Prostate gland (tissue), 2 donors: Measurements from ENCODE around the gene SHISA6.

Source experiments
- POLR2AphosphoS5 ChIP-seq: sonication (generic); formaldehyde crosslinking; IDR thresholded peaks from one replicate; pipeline ENCODE4 v1.6.1; 2017; ENCODE audit warnings: antibody characterized with exemption
- TF ChIP-seq, protein P1 (sequence below), 4 experiments: fragments of 200-600 bp in 2 of 4; fragments of 450-650 bp in 2 of 4; sonication (generic) in 2 of 4; IDR thresholded peaks; 1 replicate in 3 of 4; 2 replicates in 1 of 4; pipeline ENCODE4 v1.5.1; 2016 to 2019; ENCODE audit warnings: antibody characterized with exemption in 4 of 4, mild to moderate bottlenecking in 2 of 4, moderate library complexity in 2 of 4

DNA sequence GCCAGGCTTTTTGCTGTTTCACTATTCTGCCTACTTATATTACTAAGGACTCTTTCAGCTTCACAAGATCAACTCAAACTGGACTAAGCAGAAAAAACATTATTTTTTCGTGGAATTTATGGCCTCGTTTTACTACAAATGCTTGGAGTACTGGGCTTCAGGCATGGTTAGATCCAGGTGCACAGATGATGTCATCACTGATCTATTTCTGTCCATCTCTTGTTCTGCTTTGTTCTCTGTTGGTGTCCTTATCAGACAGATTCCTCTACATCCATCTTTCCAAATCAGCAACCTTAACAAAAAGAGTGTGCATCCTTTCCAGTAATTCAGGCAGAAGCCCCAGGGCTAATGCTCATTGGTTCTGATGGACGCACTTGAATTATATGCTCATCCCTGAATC lies 247.4 kb downstream of the SHISA6 start:
- TF ChIP-seq, protein P1, sequence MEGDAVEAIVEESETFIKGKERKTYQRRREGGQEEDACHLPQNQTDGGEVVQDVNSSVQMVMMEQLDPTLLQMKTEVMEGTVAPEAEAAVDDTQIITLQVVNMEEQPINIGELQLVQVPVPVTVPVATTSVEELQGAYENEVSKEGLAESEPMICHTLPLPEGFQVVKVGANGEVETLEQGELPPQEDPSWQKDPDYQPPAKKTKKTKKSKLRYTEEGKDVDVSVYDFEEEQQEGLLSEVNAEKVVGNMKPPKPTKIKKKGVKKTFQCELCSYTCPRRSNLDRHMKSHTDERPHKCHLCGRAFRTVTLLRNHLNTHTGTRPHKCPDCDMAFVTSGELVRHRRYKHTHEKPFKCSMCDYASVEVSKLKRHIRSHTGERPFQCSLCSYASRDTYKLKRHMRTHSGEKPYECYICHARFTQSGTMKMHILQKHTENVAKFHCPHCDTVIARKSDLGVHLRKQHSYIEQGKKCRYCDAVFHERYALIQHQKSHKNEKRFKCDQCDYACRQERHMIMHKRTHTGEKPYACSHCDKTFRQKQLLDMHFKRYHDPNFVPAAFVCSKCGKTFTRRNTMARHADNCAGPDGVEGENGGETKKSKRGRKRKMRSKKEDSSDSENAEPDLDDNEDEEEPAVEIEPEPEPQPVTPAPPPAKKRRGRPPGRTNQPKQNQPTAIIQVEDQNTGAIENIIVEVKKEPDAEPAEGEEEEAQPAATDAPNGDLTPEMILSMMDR (IDR thresholded peaks at IDR 0.05), result no peak
- TF ChIP-seq POLR2AphosphoS5, result no peak
